Mesodermal cell (in vitro differentiated cells): ENCODE measurements around the gene CXCR6.

ENCODE experiments used
- H3K27ac ChIP-seq: 2 replicates; pipeline ENCODE4 v1.7.0; 2013; ENCODE audit warnings: mild to moderate bottlenecking, low read depth, low read length, moderate library complexity; ENCODE audit not compliant: severe bottlenecking
- H3K36me3 ChIP-seq: 2 replicates; pipeline ENCODE4 v1.7.1; 2013; ENCODE audit warnings: mild to moderate bottlenecking, low read length, moderate library complexity; ENCODE audit not compliant: control insufficient read depth, insufficient read depth
- H3K4me1 ChIP-seq: one replicate; pipeline ENCODE4 v1.7.1; 2013; ENCODE audit warnings: mild to moderate bottlenecking, low read length; ENCODE audit not compliant: insufficient read depth, control insufficient read depth, poor library complexity, severe bottlenecking
- H3K4me3 ChIP-seq: 2 replicates; pipeline ENCODE4 v1.7.0; 2013; ENCODE audit warnings: low read length, control low read depth, mild to moderate bottlenecking; ENCODE audit not compliant: insufficient read depth, poor library complexity, severe bottlenecking; ENCODE audit errors: extremely low read depth
- H3K9me3 ChIP-seq: 2 replicates; pipeline ENCODE4 v1.7.1; 2013; ENCODE audit warnings: mild to moderate bottlenecking, low read length, moderate library complexity; ENCODE audit not compliant: control insufficient read depth
- WGBS, 2 experiments: methylation state at CpG; one replicate each; pipeline ENCODE4 v1.1.5; 2013; ENCODE audit warnings: missing lambda C conversion rate in 2 of 2; ENCODE audit not compliant: insufficient coverage in 2 of 2; 5-methylcytosine and 5-hydroxymethylcytosine counted together

Gene CXCR6

DNA sequence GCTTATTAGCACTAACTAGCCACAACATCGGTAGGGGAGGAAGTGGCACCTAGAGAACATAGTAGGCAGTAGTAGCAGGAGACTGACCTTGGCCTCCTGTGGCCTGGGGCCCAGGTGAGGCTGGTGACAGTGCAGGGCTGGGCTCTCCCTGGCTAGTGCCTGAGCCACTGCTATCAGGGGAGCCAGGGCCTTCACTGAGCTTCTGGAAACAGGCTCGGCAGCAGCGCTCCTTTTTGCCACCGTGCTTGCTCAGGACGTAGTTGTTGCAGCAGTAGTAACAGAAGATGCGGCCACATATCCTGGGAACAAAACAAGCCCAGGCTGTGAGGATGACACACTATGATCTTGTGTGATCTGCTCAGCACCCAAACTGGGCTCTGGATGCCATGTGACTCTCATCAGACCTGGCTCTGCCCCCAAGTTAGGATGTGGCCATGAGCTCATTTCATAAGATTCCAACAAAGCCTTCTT, 15.1 kb downstream of the CXCR6 start:
- 96% methylated on average over 4 to 6 of the region's 6 CpGs for WGBS, 2 experiments
- no peak overlapping the region for H3K27ac ChIP-seq
- H3K9me3 ChIP-seq, result no peaks in the 10 kb centered on the region
- H3K4me1 ChIP-seq, result no peaks in the 10 kb centered on the region
- peaks cover 78% of the 10 kb centered on the region for H3K36me3 ChIP-seq
- H3K4me3 ChIP-seq, result no peak overlapping the region

DNA sequence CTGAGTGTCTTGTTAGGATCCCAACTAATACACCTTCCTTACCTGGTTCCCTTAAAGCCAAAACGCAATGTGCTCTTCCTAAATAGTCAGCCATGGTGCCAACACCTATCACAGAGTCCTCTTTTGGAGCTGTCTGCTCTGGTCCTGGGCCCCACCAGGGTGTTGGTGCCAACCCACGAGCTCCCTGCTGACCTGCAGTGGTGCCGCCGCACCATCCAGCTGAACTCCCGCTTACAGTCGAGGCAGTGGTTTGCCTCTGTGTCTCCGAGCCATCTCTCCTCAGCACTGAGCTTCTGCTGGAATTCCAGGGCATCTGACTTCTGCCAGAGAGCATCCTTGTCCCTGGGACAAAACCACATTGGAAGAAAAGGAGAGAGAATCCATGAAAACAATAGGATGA, 15.9 kb downstream of the CXCR6 start:
- Histone ChIP-seq H3K4me3 (no peak overlapping the region), H3K36me3 (peaks cover 76% of the 10 kb centered on the region), H3K4me1 (no peaks in the 10 kb centered on the region), H3K9me3 (no peaks in the 10 kb centered on the region), H3K27ac (no peak overlapping the region)
- 93 to 94% methylated on average over 6 to 7 of the region's 7 CpGs for WGBS, 2 experiments

DNA sequence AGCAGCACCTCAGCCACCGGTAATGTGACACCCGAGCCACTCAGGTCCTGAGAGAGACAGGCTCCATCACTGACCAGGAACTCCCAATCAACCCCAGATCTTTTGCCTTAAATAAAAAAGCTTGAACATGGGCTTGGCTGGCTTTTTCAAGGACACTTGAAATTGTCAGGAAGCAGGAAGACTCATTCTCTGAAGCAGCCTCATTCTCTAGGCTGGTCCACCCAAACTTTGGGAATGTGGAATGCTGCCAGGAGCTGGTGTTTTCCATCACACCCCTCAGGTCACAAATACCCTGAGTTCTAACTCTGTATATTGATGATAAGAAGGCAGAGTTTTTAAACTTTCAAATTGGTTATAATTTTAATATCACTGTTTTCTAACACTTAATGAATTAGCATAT, 17.0 kb downstream of the CXCR6 start:
- H3K4me1 ChIP-seq, result no peaks in the 10 kb centered on the region
- 89 to 100% methylated on average over 2 of the region's 2 CpGs for WGBS, 2 experiments
- H3K36me3 ChIP-seq, result peaks cover 75% of the 10 kb centered on the region
- H3K27ac ChIP-seq, result no peak overlapping the region
- H3K9me3 ChIP-seq, result no peaks in the 10 kb centered on the region
- H3K4me3 ChIP-seq, result no peak overlapping the region

DNA sequence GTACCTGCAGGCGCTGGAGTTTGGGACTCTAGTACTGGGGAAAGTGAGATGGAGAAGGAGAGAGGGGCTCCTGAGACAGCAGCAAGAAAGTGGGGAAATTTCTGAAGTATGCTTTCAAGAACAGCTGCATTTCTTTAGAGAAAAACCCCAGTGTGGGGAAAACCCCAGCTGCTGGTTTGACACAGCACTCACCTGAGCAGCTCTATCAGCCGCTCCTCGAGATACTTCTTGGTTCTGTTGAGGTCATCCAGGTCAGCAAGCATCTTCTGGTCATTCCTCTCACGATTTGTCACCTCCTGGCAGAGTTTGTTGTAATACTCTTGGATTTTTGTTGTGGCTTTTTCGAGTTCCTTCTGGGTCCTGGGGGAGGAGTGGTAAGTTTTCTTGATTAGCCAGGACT, 18.8 kb downstream of the CXCR6 start:
- Histone ChIP-seq H3K4me1 (no peaks in the 10 kb centered on the region), H3K9me3 (no peaks in the 10 kb centered on the region), H3K36me3 (peaks cover 85% of the 10 kb centered on the region), H3K4me3 (no peak overlapping the region), H3K27ac (no peak overlapping the region)
- WGBS, 2 experiments, result 92% methylated on average over 2 to 3 of the region's 5 CpGs

DNA sequence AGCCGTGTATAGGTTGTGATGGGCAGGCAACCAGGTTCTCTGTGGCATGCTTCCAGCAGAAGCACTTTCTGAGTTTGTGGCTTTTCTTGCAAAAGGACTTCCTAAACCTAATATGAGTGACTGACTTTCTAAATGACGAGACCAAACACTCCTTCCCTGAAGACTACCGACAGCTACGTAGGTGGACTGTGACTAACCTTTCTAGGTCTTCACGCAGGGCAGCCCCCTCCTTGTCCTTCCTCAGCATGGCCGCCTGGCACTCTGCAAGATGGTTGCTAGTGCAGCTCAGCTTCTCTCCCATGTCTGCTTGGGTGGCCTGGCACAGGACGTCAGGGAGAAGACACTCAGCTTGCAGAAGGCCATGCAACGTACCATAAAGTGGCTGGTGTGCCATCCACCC, 20.9 kb downstream of the CXCR6 start:
- Histone ChIP-seq H3K27ac (no peak overlapping the region), H3K4me3 (no peak overlapping the region), H3K9me3 (no peaks in the 10 kb centered on the region), H3K36me3 (peaks cover 88% of the 10 kb centered on the region), H3K4me1 (peaks cover 7% of the 10 kb centered on the region)
- 89 to 90% methylated on average over 6 to 7 of the region's 8 CpGs for WGBS, 2 experiments

DNA sequence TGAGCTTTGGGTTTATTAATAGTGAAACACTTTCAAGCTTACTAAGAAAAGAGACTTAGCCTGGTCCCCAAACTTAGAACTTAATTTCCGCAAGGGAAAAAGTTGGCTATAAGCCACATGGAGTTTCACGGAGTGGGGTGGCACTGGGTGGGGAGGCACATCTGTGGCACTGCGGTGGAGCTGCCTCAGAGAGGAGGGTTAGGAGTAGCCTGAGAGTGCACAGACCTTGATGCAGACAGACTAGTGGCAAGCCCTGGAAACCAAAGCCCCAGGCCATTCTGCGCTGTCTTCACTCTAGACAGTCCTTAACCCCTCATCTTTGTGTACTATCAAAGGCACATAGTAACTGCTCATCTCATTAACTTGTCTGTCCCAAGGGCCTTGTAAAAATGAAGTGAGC, 22.0 kb downstream of the CXCR6 start:
- Histone ChIP-seq H3K4me1 (peaks cover 7% of the 10 kb centered on the region), H3K27ac (no peak overlapping the region), H3K36me3 (peaks cover 86% of the 10 kb centered on the region), H3K4me3 (no peak overlapping the region), H3K9me3 (no peaks in the 10 kb centered on the region)
- 86 to 93% methylated on average over 1 to 4 of the region's 4 CpGs for WGBS, 2 experiments

DNA sequence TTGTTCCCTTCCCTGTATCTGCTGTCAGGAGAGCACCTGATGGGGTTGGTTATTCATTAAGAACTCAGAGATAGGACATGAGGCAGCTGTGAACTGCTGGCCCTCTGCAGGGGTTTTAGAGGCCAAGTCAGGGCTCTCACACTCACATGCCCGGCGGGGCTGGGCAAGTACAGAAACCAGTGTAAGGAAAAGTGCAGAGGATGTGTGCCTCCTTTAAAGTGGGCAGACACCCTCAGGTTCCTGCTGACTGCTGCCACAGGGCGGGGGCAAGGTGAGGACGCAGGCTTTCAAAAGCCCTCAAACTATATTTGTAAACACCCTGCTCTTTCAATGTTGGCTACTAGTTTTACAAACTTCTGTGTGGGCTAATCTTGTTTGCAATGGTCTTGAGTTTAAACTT, 22.4 kb downstream of the CXCR6 start:
- H3K36me3 ChIP-seq, result peaks cover 86% of the 10 kb centered on the region
- no peaks in the 10 kb centered on the region for H3K9me3 ChIP-seq
- peaks cover 7% of the 10 kb centered on the region for H3K4me1 ChIP-seq
- WGBS, 2 experiments, result 82% methylated on average over 2 of the region's 4 CpGs; no CpG with 5 or more reads in 1 of the 2 experiments
- no peak overlapping the region for H3K27ac ChIP-seq
- H3K4me3 ChIP-seq, result no peak overlapping the region

DNA sequence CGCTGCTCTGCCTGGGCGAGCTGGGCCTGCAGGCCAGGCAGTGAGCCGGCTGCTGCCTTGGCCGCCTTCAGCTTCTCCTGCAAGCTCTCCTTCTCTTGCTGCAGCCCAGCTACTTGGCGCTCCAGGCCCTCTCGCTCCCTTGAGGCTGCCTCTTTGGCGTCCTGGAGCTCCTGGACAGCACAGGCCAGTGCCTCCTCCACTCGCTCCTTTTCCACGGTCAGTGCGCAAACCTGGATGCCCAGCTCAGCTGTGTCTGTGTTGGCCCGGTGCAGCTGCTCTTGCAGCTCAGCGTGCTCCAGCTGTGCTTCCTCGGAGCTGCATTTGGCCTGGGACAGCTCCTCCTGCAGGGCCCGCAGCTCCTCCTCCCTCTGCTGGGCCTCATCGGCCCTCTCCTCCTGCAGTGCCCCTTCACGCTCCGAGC, 23.1 kb downstream of the CXCR6 start:
- Histone ChIP-seq H3K27ac (no peak overlapping the region), H3K36me3 (peaks cover 79% of the 10 kb centered on the region), H3K4me1 (peaks cover 7% of the 10 kb centered on the region), H3K9me3 (no peaks in the 10 kb centered on the region), H3K4me3 (no peak overlapping the region)
- WGBS, 2 experiments, result 89 to 91% methylated on average over 16 to 17 of the region's 17 CpGs

DNA sequence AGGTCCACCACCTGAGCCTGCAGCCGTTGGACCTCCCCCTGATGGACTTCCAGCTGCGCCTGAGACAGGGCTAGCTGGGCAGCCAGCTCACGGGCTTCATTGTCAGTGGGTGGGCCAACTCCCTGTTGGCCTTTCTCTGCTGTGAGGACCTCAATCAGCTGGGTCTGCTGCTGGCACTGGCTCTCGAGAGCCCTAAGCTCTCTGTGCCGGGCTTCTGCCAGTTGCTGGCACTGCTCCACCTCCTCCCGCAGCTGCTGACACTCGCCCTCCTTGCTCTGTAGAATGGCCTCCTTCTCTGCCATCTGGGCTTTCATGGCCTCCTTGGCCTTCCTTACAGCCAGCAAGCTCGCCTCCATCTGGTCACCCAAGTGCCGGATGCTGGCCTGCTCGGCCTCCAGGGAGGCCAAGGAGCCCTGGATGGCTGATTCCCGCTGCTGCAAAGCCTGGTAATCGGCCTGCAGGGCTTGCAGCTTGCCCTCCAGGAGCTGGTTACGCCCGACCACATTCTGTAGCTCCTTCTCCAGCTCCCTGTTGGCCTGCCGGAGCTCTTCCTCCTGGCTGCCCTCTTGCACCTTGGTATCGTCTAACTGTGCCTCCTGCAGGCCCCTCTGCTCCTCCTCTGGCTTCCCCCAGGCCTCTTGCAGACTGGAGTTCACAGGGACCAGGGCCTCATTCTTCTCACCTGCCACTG, 23.8 kb downstream of the CXCR6 start:
- peaks cover 7% of the 10 kb centered on the region for H3K4me1 ChIP-seq
- H3K9me3 ChIP-seq, result no peaks in the 10 kb centered on the region
- H3K4me3 ChIP-seq, result no peak overlapping the region
- H3K36me3 ChIP-seq, result peaks cover 72% of the 10 kb centered on the region
- WGBS, 2 experiments, result 86 to 90% methylated on average over 14 to 16 of the region's 16 CpGs
- no peak overlapping the region for H3K27ac ChIP-seq

DNA sequence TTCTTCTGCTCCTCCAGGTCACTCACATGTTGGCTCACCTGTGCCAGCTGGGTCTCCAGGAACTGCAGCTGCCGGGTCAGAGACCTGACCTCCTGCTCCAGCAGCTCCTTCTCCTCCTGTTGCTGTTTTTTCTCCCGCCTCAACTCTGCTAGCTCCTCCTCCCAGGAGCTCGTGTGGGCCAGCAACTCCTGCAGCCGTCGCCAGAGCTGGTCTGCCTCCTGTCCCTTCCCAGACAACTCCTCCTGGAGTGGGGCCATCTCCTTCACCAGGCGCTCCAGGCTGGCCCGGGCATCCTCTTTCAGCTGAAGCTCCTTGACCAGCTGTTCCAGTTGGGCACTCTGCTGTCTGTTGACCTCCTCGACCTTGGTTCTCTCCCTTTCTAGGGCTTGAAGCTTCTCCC, 24.5 kb downstream of the CXCR6 start:
- no peak overlapping the region for H3K27ac ChIP-seq
- H3K36me3 ChIP-seq, result peaks cover 66% of the 10 kb centered on the region
- no peak overlapping the region for H3K4me3 ChIP-seq
- no peaks in the 10 kb centered on the region for H3K9me3 ChIP-seq
- 94 to 96% methylated on average over 6 to 8 of the region's 8 CpGs for WGBS, 2 experiments
- peaks cover 7% of the 10 kb centered on the region for H3K4me1 ChIP-seq

DNA sequence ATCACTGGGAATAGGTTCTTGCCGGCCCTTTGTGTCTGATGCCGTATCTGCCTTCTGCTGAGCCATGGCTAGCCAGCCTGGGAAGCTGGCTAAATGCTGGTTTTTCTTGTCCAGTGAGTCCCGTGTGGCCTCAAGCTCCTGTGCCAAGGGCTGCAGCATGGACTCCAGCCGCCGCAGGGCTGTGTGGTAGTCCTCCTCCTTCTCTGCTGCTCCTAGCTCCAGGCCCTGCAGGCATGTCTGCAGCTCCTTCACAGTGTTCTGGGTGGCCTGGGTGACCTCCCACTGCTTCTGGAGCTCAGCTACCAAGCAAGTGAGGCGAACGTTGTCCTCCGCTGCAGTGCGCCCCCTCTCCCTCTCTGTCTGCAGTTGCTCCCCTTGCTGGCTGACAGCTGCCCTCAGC, 24.9 kb downstream of the CXCR6 start:
- H3K4me3 ChIP-seq, result no peak overlapping the region
- peaks cover 62% of the 10 kb centered on the region for H3K36me3 ChIP-seq
- 88 to 98% methylated on average over 9 of the region's 9 CpGs for WGBS, 2 experiments

More for the DNA sequence above, 24.9 kb downstream of the CXCR6 start:
- H3K4me1 ChIP-seq, result peaks cover 10% of the 10 kb centered on the region
- H3K27ac ChIP-seq, result peak overlapping the region; percentile 69
- no peaks in the 10 kb centered on the region for H3K9me3 ChIP-seq
